Mononuclear cell (primary cell): ENCODE measurements around the gene CNIH1. TPM values are rescaled to one million over a fixed set of nuclear protein-coding genes. Genes with fewer than 3 reads are reported as not detected.
"Not testable (repeated sequence)": the region's sequence is repeated elsewhere in the genome, so short reads cannot be mapped to it uniquely, and the experiment has no call there.

Experiments used
- H3K27me3 ChIP-seq: 2 replicates; pipeline ENCODE4 v1.6.0; 2011; ENCODE audit warnings: low read length, control low read depth; ENCODE audit not compliant: insufficient read depth
- H3K4me1 ChIP-seq: 2 replicates; pipeline ENCODE4 v1.5.1; 2011; ENCODE audit warnings: mild to moderate bottlenecking, low read length, control low read depth; ENCODE audit not compliant: insufficient read depth
- H3K4me3 ChIP-seq: 2 replicates; pipeline ENCODE4 v1.5.1; 2011; ENCODE audit warnings: mild to moderate bottlenecking, low read length, moderate library complexity
- H3K9me3 ChIP-seq: 2 replicates; pipeline ENCODE4 v1.5.1; 2011; ENCODE audit warnings: low read depth, mild to moderate bottlenecking, control low read depth, low read length
- total RNA-seq: library from RNA; depleted of rRNA; stranded (reverse); fragments of >200 nt; gene quantifications from one replicate; pipeline ENCODE4 v1.2.3, GENCODE V29; 2012

The CNIH1 gene
- total RNA-seq, 1 donor: 108 TPM

GRCh38 chr14:54392986-54393884, 47.9 kb downstream of the CNIH1 start:
- not testable (repeated sequence) for H3K9me3 ChIP-seq, H3K27me3 ChIP-seq, H3K4me3 ChIP-seq
- H3K4me1 ChIP-seq: peaks cover 15% of the 10 kb centered on the region

- Histone ChIP-seq H3K4me1 (peaks cover 6% of the 10 kb centered on the region), H3K27me3 (no peaks in the 10 kb centered on the region), H3K4me3 (no peak overlapping the region), H3K9me3 (no peaks in the 10 kb centered on the region)
Measured at GRCh38 chr14:54392131-54392859, 48.9 kb downstream of the CNIH1 start.

GRCh38 chr14:54387328-54387727, 53.8 kb downstream of the CNIH1 start:
- H3K4me1 ChIP-seq: no peaks in the 10 kb centered on the region
- H3K9me3 ChIP-seq: no peaks in the 10 kb centered on the region
- H3K27me3 ChIP-seq: no peaks in the 10 kb centered on the region
- H3K4me3 ChIP-seq: no peak overlapping the region

- H3K4me1 ChIP-seq: no peaks in the 10 kb centered on the region
- no peaks in the 10 kb centered on the region for H3K9me3 ChIP-seq
- no peak overlapping the region for H3K4me3 ChIP-seq
- H3K27me3 ChIP-seq: no peaks in the 10 kb centered on the region
Measured at GRCh38 chr14:54385556-54385955, 55.6 kb downstream of the CNIH1 start.

- Histone ChIP-seq H3K27me3 (no peaks in the 10 kb centered on the region), H3K9me3 (no peaks in the 10 kb centered on the region), H3K4me3 (no peak overlapping the region), H3K4me1 (no peaks in the 10 kb centered on the region)
Measured at GRCh38 chr14:54383835-54384234, 57.3 kb downstream of the CNIH1 start.

- Histone ChIP-seq H3K4me3 (no peak overlapping the region), H3K4me1 (no peaks in the 10 kb centered on the region), H3K9me3 (no peaks in the 10 kb centered on the region), H3K27me3 (no peaks in the 10 kb centered on the region)
Measured at GRCh38 chr14:54381821-54382220, 59.4 kb downstream of the CNIH1 start.

GRCh38 chr14:54380558-54380957, 60.6 kb downstream of the CNIH1 start:
- not testable (repeated sequence) for H3K4me1 ChIP-seq, H3K9me3 ChIP-seq, H3K27me3 ChIP-seq, H3K4me3 ChIP-seq

GRCh38 chr14:54378893-54379292, 62.3 kb downstream of the CNIH1 start:
- not testable (repeated sequence) for H3K4me3 ChIP-seq, H3K27me3 ChIP-seq, H3K4me1 ChIP-seq, H3K9me3 ChIP-seq

GRCh38 chr14:54377501-54377900, 63.7 kb downstream of the CNIH1 start:
- no peaks in the 10 kb centered on the region for H3K4me1 ChIP-seq
- no peak overlapping the region for H3K4me3 ChIP-seq
- no peaks in the 10 kb centered on the region for H3K27me3 ChIP-seq
- no peaks in the 10 kb centered on the region for H3K9me3 ChIP-seq

GRCh38 chr14:54374117-54374884, 66.9 kb downstream of the CNIH1 start:
- H3K27me3 ChIP-seq: no peaks in the 10 kb centered on the region
- no peaks in the 10 kb centered on the region for H3K4me1 ChIP-seq
- no peaks in the 10 kb centered on the region for H3K9me3 ChIP-seq
- H3K4me3 ChIP-seq: no peak overlapping the region

Other genes starting within 250 kb of the CNIH1 start
- gene CDKN3, start 44.4 kb downstream of the CNIH1 start, total RNA-seq: 0.52 TPM
- 68.3 TPM for gene GMFB, start 47.6 kb upstream of the CNIH1 start, total RNA-seq
- 36.4 TPM for gene CGRRF1, start 68.5 kb upstream of the CNIH1 start, total RNA-seq
- gene SAMD4A, start 125.8 kb upstream of the CNIH1 start, total RNA-seq: 2.0 TPM